ENCODE measurements around the gene FAHD1. TPM values are rescaled to one million over a fixed set of nuclear protein-coding genes. Genes with fewer than 3 reads are reported as not detected.

The FAHD1 gene
- 27.9 and 56.2 TPM in 2 replicates for total RNA-seq

GRCh38 chr16:1826691-1827573 is at the start of gene FAHD1, which contains the start of gene HAGH:
Gene FAHD1, plus strand, starts transcription at chr16:1827206. Its CDS starts 33 bp downstream, at chr16:1827239.
Gene HAGH, minus strand, starts transcription at chr16:1826825. Its CDS starts 38 bp downstream, at chr16:1826787.

DNA sequence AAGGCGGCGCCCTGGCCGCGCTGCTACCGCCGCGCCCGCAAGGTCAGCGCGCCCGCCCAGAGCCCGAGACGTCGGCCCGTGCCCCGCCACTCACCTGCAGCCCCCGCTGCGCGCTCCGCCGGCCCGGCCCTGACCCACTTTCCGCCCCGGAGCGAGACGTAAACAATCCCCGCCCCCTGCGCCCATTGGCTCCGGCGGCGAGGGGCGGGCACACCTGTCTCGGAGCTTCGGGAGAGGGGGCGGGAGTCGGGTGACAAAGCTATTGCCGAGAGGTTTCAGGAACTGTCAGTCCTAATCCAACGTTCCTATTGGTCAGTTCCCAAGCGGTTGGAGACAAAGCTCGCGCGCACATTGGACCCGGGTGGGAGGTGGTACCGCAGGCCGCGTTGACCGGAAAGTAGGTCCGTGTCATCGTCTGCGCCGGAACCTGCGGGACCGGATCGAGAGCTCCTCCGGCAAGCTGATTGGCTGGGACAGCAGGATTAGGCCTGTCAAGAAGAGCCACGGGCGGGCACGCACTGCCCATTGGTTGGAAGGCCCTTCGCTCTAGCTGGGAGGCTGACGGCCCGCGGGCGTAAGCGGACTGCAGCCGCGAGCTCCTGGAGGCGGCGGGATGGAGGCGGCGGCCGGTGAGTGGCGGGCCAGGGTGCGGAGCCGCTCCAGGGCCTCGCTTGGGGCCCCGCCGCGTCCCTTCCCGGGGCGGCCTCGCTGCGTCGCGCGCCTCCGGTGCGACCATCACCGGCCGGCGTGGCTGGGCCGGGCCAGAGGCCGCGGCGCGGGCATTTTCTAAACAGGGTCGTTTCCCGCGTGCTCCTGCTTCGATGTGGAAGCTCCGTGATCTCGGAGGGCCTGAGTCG is 44.4 kb upstream of the FAHD1 start, which contains the start of the genes NUBP2 and SPSB3:
TSS of gene NUBP2 (plus strand) at position 553 of the 857 bp plus-strand sequence. CDS start at position 614, 61 bp downstream.
TSS of gene SPSB3 (minus strand) at position 164 of the 857 bp plus-strand sequence. CDS start 1,088 bp downstream, outside the sequence.

DNA sequence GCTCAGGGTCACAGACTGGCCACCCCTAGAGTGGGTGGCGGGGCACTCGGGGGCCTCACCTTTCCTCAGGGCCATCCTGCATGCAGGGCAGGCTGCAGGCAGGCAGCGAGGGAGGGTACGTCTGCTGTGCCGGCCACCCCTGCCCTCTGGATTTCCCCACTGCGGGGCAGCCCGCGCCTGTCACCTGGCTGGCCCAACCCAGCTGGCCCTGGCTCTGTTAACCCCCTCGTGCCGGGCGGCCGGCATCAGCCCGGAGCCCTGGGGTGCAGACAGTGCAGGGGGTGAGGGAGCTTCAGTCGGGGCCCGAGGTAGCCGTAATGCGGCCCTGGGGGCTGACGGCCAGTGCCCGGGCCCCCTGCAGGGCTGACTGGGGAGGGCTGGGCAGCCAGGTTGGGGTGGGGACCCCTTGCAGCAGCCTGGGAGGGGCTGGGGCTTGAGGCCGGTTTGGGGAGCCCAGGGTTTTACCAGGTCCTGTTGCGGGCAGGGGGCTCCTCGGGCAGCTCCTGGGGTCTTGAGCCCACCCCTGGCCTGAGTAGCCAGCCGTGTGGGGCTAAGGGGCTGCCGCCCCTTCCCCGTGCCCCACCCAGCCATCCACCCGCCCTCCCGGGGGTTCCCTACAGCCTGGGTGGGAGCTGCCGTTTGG is 33.3 kb upstream of the FAHD1 start, which contains the start of gene IGFALS:
TSS of gene IGFALS (minus strand) at position 128 of the 643 bp plus-strand sequence. CDS start at position 75, 53 bp downstream.

GRCh38 chr16:1871974-1872635 is 45.1 kb downstream of the FAHD1 start, which contains the start of gene MEIOB:
Gene MEIOB, minus strand, starts transcription at chr16:1872164. Its CDS starts 3,989 bp downstream, at chr16:1868175.

Other genes with a start within 250 kb of the FAHD1 start
- 38.5 and 45.2 TPM in 2 replicates for gene IFT140, start 215.1 kb upstream of the FAHD1 start, total RNA-seq
- gene CRAMP1, start 214.8 kb upstream of the FAHD1 start, total RNA-seq, result 17.2 and 20.8 TPM in 2 replicates
- 56.9 and 98.6 TPM in 2 replicates for gene JPT2, start 148.9 kb upstream of the FAHD1 start, total RNA-seq
- gene MAPK8IP3, start 121.0 kb upstream of the FAHD1 start, total RNA-seq, result 80.5 and 89.4 TPM in 2 replicates
- 36.2 and 52.6 TPM in 2 replicates for gene NME3, start 55.7 kb upstream of the FAHD1 start, total RNA-seq
- gene EME2, start 54.4 kb upstream of the FAHD1 start, total RNA-seq, result 13.8 and 14.1 TPM in 2 replicates
- 47.1 and 64.6 TPM in 2 replicates for gene MRPS34, start 54.1 kb upstream of the FAHD1 start, total RNA-seq
- gene SPSB3, start 44.6 kb upstream of the FAHD1 start, total RNA-seq, result 61.6 and 63.6 TPM in 2 replicates
- 56.5 and 92.0 TPM in 2 replicates for gene NUBP2, start 44.2 kb upstream of the FAHD1 start, total RNA-seq
- not detected in 2 replicates for gene IGFALS, start 33.5 kb upstream of the FAHD1 start, total RNA-seq
- gene HAGH, start 381 bp upstream of the FAHD1 start, total RNA-seq, result 5.9 and 24.5 TPM in 2 replicates
- gene MEIOB, start 45.0 kb downstream of the FAHD1 start, total RNA-seq, result not detected in 2 replicates
- gene HS3ST6, start 91.2 kb downstream of the FAHD1 start, total RNA-seq, result not detected in 2 replicates
- gene MSRB1, start 116.0 kb downstream of the FAHD1 start, total RNA-seq, result 16.9 and 20.2 TPM in 2 replicates
- gene RPL3L, start 127.5 kb downstream of the FAHD1 start, total RNA-seq, result not detected in 2 replicates
- gene NDUFB10, start 132.3 kb downstream of the FAHD1 start, total RNA-seq, result 113 and 135 TPM in 2 replicates
- gene RPS2, start 137.6 kb downstream of the FAHD1 start, total RNA-seq, result 1,769 and 2,866 TPM in 2 replicates
- not detected in 2 replicates for gene RNF151, start 139.7 kb downstream of the FAHD1 start, total RNA-seq
- gene TBL3, start 144.8 kb downstream of the FAHD1 start, total RNA-seq, result 27.1 and 50.1 TPM in 2 replicates
- 1.6 and 2.1 TPM in 2 replicates for gene NOXO1, start 154.3 kb downstream of the FAHD1 start, total RNA-seq
- gene GFER, start 157.0 kb downstream of the FAHD1 start, total RNA-seq, result 13.0 and 14.9 TPM in 2 replicates
- gene SYNGR3, start 162.8 kb downstream of the FAHD1 start, total RNA-seq, result 3.5 and 4.4 TPM in 2 replicates
- 20.4 and 23.4 TPM in 2 replicates for gene ZNF598, start 182.6 kb downstream of the FAHD1 start, total RNA-seq
- gene NPW, start 192.6 kb downstream of the FAHD1 start, total RNA-seq, result 0.33 and 0.39 TPM in 2 replicates
- gene NHERF2, start 199.7 kb downstream of the FAHD1 start, total RNA-seq, result 8.2 and 22.6 TPM in 2 replicates
- gene NTHL1, start 220.6 kb downstream of the FAHD1 start, total RNA-seq, result 7.9 and 22.7 TPM in 2 replicates
- 82.8 and 95.0 TPM in 2 replicates for gene TSC2, start 220.8 kb downstream of the FAHD1 start, total RNA-seq